ENCODE measurements around the gene PSMA1.

The PSMA1 gene

GRCh38 chr11:14551380-14551779 lies 31.2 kb upstream of the PSMA1 start:
- TF ChIP-seq, protein P1, sequence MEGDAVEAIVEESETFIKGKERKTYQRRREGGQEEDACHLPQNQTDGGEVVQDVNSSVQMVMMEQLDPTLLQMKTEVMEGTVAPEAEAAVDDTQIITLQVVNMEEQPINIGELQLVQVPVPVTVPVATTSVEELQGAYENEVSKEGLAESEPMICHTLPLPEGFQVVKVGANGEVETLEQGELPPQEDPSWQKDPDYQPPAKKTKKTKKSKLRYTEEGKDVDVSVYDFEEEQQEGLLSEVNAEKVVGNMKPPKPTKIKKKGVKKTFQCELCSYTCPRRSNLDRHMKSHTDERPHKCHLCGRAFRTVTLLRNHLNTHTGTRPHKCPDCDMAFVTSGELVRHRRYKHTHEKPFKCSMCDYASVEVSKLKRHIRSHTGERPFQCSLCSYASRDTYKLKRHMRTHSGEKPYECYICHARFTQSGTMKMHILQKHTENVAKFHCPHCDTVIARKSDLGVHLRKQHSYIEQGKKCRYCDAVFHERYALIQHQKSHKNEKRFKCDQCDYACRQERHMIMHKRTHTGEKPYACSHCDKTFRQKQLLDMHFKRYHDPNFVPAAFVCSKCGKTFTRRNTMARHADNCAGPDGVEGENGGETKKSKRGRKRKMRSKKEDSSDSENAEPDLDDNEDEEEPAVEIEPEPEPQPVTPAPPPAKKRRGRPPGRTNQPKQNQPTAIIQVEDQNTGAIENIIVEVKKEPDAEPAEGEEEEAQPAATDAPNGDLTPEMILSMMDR (IDR thresholded peaks at IDR 0.05) = no peak

- TF ChIP-seq, protein P1 (IDR thresholded peaks at IDR 0.05) = no peak
Observed at GRCh38 chr11:14549891-14550290, 29.7 kb upstream of the PSMA1 start.

DNA sequence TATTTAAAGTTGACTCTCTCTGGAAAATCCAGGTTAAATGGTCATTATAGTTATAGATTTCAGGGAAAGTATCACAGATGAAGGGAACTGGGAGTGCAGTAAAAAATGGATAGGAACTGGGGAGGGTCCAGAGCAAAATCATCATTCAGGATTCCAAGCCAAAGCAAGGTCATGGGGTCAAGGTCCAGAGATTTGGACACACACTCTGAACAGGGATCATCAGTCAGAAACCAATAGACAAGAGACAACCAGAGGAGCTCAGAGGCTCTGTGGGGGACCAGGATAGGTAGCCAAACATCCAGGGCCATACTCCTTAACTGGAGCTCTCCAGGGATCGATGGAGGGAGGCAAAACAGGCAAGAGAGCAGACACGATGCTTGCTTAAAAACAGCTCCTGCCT lies 27.3 kb upstream of the PSMA1 start:
- TF ChIP-seq, protein P1 (IDR thresholded peaks at IDR 0.05) = no peak

DNA sequence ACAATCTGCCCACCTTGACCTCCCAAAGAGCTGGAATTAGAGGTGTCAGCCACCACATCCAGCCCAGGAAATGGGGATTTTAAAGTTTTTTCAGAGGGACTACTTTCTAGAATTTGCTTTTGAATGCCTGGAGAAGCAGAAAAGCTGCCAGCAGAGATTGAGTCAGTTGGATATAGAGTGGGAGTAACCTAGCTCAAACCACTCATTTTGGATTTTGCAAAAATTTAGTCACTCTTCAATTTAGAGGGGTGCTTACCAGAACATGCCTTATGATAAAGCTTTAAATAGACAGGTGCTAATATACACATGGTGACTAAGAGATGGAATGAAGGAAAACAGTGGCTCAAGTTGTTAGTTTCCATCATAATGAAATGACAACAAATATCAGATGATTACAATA lies 26.5 kb upstream of the PSMA1 start:
- TF ChIP-seq, protein P1 (IDR thresholded peaks at IDR 0.05) = no peak

- TF ChIP-seq, protein P1 (IDR thresholded peaks at IDR 0.05) = no peak
Observed at GRCh38 chr11:14544611-14545010, 24.4 kb upstream of the PSMA1 start.

DNA sequence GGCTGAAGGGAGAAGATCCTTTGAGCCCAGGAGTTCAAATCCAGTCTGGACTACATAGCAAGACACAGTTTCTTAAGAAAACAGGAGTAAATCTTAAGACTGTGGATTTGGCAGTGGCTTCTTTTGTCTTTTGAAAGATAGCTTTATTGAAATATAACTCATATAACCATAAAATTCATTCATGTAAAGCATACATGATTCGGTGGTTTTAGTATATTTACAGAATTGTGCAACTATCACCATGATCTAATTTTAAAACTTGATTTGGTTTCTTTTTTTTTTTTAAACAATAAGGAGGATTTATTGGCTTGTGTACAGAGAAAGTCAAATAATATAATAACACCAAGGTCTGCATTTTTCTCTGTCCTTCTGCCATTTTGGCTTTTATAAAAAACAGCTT lies 23.1 kb upstream of the PSMA1 start:
- TF ChIP-seq, protein P1 (IDR thresholded peaks at IDR 0.05) = no peak

GRCh38 chr11:14542324-14542723 lies 22.1 kb upstream of the PSMA1 start:
- TF ChIP-seq, protein P1 (IDR thresholded peaks at IDR 0.05) = no peak

GRCh38 chr11:14541192-14541947 lies 21.2 kb upstream of the PSMA1 start:
- TF ChIP-seq, protein P1 (IDR thresholded peaks at IDR 0.05) = no peak

All from LNCAP (cell line).